ENCODE data around the gene HNRNPL. TPM values are rescaled to one million over a fixed set of nuclear protein-coding genes. Genes with fewer than 3 reads are reported as not detected.

The HNRNPL gene
- total RNA-seq: 100 to 1,000 TPM; 191 to 265 TPM

GRCh38 chr19:38849860-38850435 lies at the start of gene HNRNPL:
Gene HNRNPL, minus strand, starts transcription at chr19:38849986. Its CDS starts 20 bp downstream, at chr19:38849966.

GRCh38 chr19:38877781-38878574 lies 28.2 kb upstream of the HNRNPL start, which contains the start of gene RINL:
Gene RINL, minus strand, starts transcription at chr19:38878275. Its CDS starts 1,533 bp downstream, at chr19:38876742.

GRCh38 chr19:38812841-38813320 lies 36.9 kb downstream of the HNRNPL start, which contains the start of gene LGALS4:
Gene LGALS4, minus strand, starts transcription at chr19:38812945. Its CDS starts 59 bp downstream, at chr19:38812886.

GRCh38 chr19:38788478-38789243 lies 61.1 kb downstream of the HNRNPL start, which contains the start of gene LGALS7B:
Gene LGALS7B, plus strand, starts transcription at chr19:38789200. Its CDS starts 27 bp downstream, at chr19:38789227.

Small RNA genes lying within 50 kb of the gene (small RNA-seq; reads per million reads assigned to genes)
- 0 to 0.09 reads per million in 2 donors for gene RNU6-140P

Other genes with a start within 250 kb of the HNRNPL start
- 1 to 10 TPM in 1 of 2 donors, under 1 TPM in 1; 0.33 to 1.4 TPM for gene MAP4K1, start 232.0 kb downstream of the HNRNPL start, total RNA-seq
- 100 to 1,000 TPM; 277 to 300 TPM for gene EIF3K, start 230.8 kb downstream of the HNRNPL start, total RNA-seq
- gene ACTN4, start 202.3 kb downstream of the HNRNPL start, total RNA-seq: 100 to 1,000 TPM; 113 to 200 TPM
- not detected for gene CAPN12, start 105.5 kb downstream of the HNRNPL start, total RNA-seq
- not detected for gene LGALS7, start 76.5 kb downstream of the HNRNPL start, total RNA-seq
- gene LGALS7B, start 60.8 kb downstream of the HNRNPL start, total RNA-seq: not detected
- gene LGALS4, start 37.0 kb downstream of the HNRNPL start, total RNA-seq: not detected
- gene ECH1, start 18.2 kb downstream of the HNRNPL start, total RNA-seq: 10 to 100 TPM; 36.6 to 61.3 TPM
- gene RINL, start 28.3 kb upstream of the HNRNPL start, total RNA-seq: 1 to 10 TPM; 3.4 to 6.0 TPM
- gene SIRT2, start 49.6 kb upstream of the HNRNPL start, total RNA-seq: 10 to 100 TPM; 65.6 to 98.4 TPM
- gene NFKBIB, start 50.0 kb upstream of the HNRNPL start, total RNA-seq: 10 to 100 TPM; 14.8 to 22.0 TPM
- gene CCER2, start 62.2 kb upstream of the HNRNPL start, total RNA-seq: not detected
- gene SARS2, start 80.8 kb upstream of the HNRNPL start, total RNA-seq: 10 to 100 TPM; 29.3 to 34.0 TPM
- 10 to 100 TPM; 33.0 to 76.3 TPM for gene MRPS12, start 81.0 kb upstream of the HNRNPL start, total RNA-seq
- gene FBXO17, start 125.8 kb upstream of the HNRNPL start, total RNA-seq: 10 to 100 TPM; 26.0 to 26.8 TPM
- gene FBXO27, start 182.6 kb upstream of the HNRNPL start, total RNA-seq: 1 to 10 TPM; 3.8 to 4.0 TPM
- gene ACP7, start 234.4 kb upstream of the HNRNPL start, total RNA-seq: 10 to 100 TPM in 1 of 2 donors, 1 to 10 TPM in 1; 2.1 to 14.3 TPM